T-helper 17 cell (primary cell): Measurements from ENCODE around the gene L3MBTL4. TPM values are rescaled to one million over a fixed set of nuclear protein-coding genes. Genes with fewer than 3 reads are reported as not detected.
"Not testable (repeated sequence)": the region's sequence is repeated elsewhere in the genome, so short reads cannot be mapped to it uniquely, and the experiment has no call there.

Source experiments
- ATAC-seq: fragments of 150-1000 bp; cut with Tn5 transposase; 2 replicates; pipeline ENCODE4 v1.10.0; 2021; ENCODE audit warnings: mild to moderate bottlenecking, moderate library complexity
- DNase-seq, 3 donors: peaks; one replicate each; pipeline versions ENCODE4 v3.0.0 to v3.0.0-alpha.2; 2020 to 2021
- H3K9me3 ChIP-seq: one replicate; pipeline ENCODE4 v1.7.0; 2013; ENCODE audit warnings: low read length, mild to moderate bottlenecking; ENCODE audit not compliant: control insufficient read depth, poor library complexity, severe bottlenecking
- H3K27ac Mint-ChIP-seq: one replicate; pipeline ENCODE4 v1.8.0; 2022; ENCODE audit warnings: mild to moderate bottlenecking, moderate library complexity, mixed read lengths
- H3K27me3 Mint-ChIP-seq: one replicate; pipeline ENCODE4 v1.8.0; 2022; ENCODE audit warnings: mixed read lengths
- H3K36me3 Mint-ChIP-seq: one replicate; pipeline ENCODE4 v1.8.0; 2022; ENCODE audit warnings: low read depth, mixed read lengths
- H3K4me1 Mint-ChIP-seq: one replicate; pipeline ENCODE4 v1.8.0; 2022; ENCODE audit warnings: mild to moderate bottlenecking, mixed read lengths
- H3K4me3 Mint-ChIP-seq: one replicate; pipeline ENCODE4 v1.8.0; 2022; ENCODE audit warnings: mild to moderate bottlenecking, moderate library complexity, mixed read lengths
- total RNA-seq, 4 donors: library from RNA in 2 of 4; stranded (reverse) in 2 of 4; gene quantifications; one replicate each; pipeline ENCODE4 v1.2.3 and lab custom pipeline; 2022 to 2026

Gene L3MBTL4
- total RNA-seq, 2 donors from 2014 or later = 0.18 to 0.80 TPM

- Mint-ChIP-seq H3K36me3 (no peaks in the 10 kb centered on the region), H3K27ac (no peak overlapping the region), H3K4me1 (no peaks in the 10 kb centered on the region), H3K4me3 (no peak overlapping the region), H3K27me3 (no peaks in the 10 kb centered on the region)
- no peak for DNase-seq
- ATAC-seq = no peak
- no peaks in the 10 kb centered on the region for H3K9me3 ChIP-seq
Measured at GRCh38 chr18:6423289-6423688, 8.6 kb upstream of the L3MBTL4 start.

- no peak overlapping the region for H3K4me3 Mint-ChIP-seq
- H3K4me1 Mint-ChIP-seq = no peaks in the 10 kb centered on the region
- H3K27me3 Mint-ChIP-seq = peaks cover 16% of the 10 kb centered on the region
- peaks cover 3% of the 10 kb centered on the region for H3K36me3 Mint-ChIP-seq
- peak; percentile 73 for ATAC-seq
- no peak overlapping the region for H3K27ac Mint-ChIP-seq
- no peaks in the 10 kb centered on the region for H3K9me3 ChIP-seq
- DNase-seq = no peak
Measured at GRCh38 chr18:6414118-6414722, 491 bp downstream of the L3MBTL4 start.

GRCh38 chr18:6413579-6414117 lies 1.1 kb downstream of the L3MBTL4 start:
- ATAC-seq (no peak), DNase-seq (no peak)
- peaks cover 16% of the 10 kb centered on the region for H3K27me3 Mint-ChIP-seq
- H3K9me3 ChIP-seq = no peaks in the 10 kb centered on the region
- no peak overlapping the region for H3K27ac Mint-ChIP-seq
- peak overlapping the region; percentile 0 for H3K4me3 Mint-ChIP-seq
- H3K36me3 Mint-ChIP-seq = peaks cover 3% of the 10 kb centered on the region
- H3K4me1 Mint-ChIP-seq = no peaks in the 10 kb centered on the region

- no peak overlapping the region for H3K27ac Mint-ChIP-seq
Measured at GRCh38 chr18:6412933-6413472, 1.7 kb downstream of the L3MBTL4 start.

GRCh38 chr18:6411382-6411781 lies 3.3 kb downstream of the L3MBTL4 start:
- H3K4me3 Mint-ChIP-seq = no peak overlapping the region
- no peak for ATAC-seq
- no peak for DNase-seq
- no peak overlapping the region for H3K27ac Mint-ChIP-seq
- no peaks in the 10 kb centered on the region for H3K9me3 ChIP-seq
- peaks cover 3% of the 10 kb centered on the region for H3K36me3 Mint-ChIP-seq
- peaks cover 16% of the 10 kb centered on the region for H3K27me3 Mint-ChIP-seq
- no peaks in the 10 kb centered on the region for H3K4me1 Mint-ChIP-seq

More at GRCh38 chr18:6412933-6413472, 1.7 kb downstream of the L3MBTL4 start:
- H3K4me1 Mint-ChIP-seq = no peaks in the 10 kb centered on the region
- no peaks in the 10 kb centered on the region for H3K9me3 ChIP-seq
- ATAC-seq = no peak
- peak overlapping the region; percentile 0 for H3K4me3 Mint-ChIP-seq
- H3K27me3 Mint-ChIP-seq = peaks cover 16% of the 10 kb centered on the region
- peaks cover 3% of the 10 kb centered on the region for H3K36me3 Mint-ChIP-seq
- DNase-seq = no peak

- no peak for DNase-seq
- Mint-ChIP-seq H3K36me3 (no peaks in the 10 kb centered on the region), H3K4me3 (no peak overlapping the region), H3K27ac (no peak overlapping the region), H3K4me1 (no peaks in the 10 kb centered on the region), H3K27me3 (peaks cover 7% of the 10 kb centered on the region)
- ATAC-seq = no peak
- H3K9me3 ChIP-seq = no peaks in the 10 kb centered on the region
Measured at GRCh38 chr18:6409933-6410332, 4.8 kb downstream of the L3MBTL4 start.

GRCh38 chr18:6408543-6408942 lies 6.2 kb downstream of the L3MBTL4 start:
- H3K27me3 Mint-ChIP-seq, H3K36me3 Mint-ChIP-seq, H3K9me3 ChIP-seq, H3K27ac Mint-ChIP-seq, H3K4me1 Mint-ChIP-seq, DNase-seq, H3K4me3 Mint-ChIP-seq, ATAC-seq: not testable (repeated sequence)

GRCh38 chr18:6406910-6407470 lies 7.7 kb downstream of the L3MBTL4 start:
- Mint-ChIP-seq H3K36me3 (no peaks in the 10 kb centered on the region), H3K4me1 (no peaks in the 10 kb centered on the region), H3K27me3 (no peaks in the 10 kb centered on the region), H3K27ac (no peak overlapping the region), H3K4me3 (no peak overlapping the region)
- no peak for ATAC-seq
- no peak for DNase-seq
- no peaks in the 10 kb centered on the region for H3K9me3 ChIP-seq

GRCh38 chr18:6406075-6406909 lies 8.4 kb downstream of the L3MBTL4 start:
- no peaks in the 10 kb centered on the region for H3K4me1 Mint-ChIP-seq
- no peak overlapping the region for H3K4me3 Mint-ChIP-seq
- peak; percentile 21 for ATAC-seq
- H3K36me3 Mint-ChIP-seq = no peaks in the 10 kb centered on the region
- no peaks in the 10 kb centered on the region for H3K27me3 Mint-ChIP-seq
- no peak overlapping the region for H3K27ac Mint-ChIP-seq
- no peak for DNase-seq
- H3K9me3 ChIP-seq = no peaks in the 10 kb centered on the region

- H3K27me3 Mint-ChIP-seq = no peaks in the 10 kb centered on the region
- no peaks in the 10 kb centered on the region for H3K9me3 ChIP-seq
- H3K36me3 Mint-ChIP-seq = no peaks in the 10 kb centered on the region
- H3K4me3 Mint-ChIP-seq = no peak overlapping the region
- H3K27ac Mint-ChIP-seq = no peak overlapping the region
- no peaks in the 10 kb centered on the region for H3K4me1 Mint-ChIP-seq
- no peak for DNase-seq
- ATAC-seq = no peak
Measured at GRCh38 chr18:6405237-6406074, 9.3 kb downstream of the L3MBTL4 start.

GRCh38 chr18:6404834-6405233 lies 9.9 kb downstream of the L3MBTL4 start:
- no peak for ATAC-seq
- no peak for DNase-seq
- Mint-ChIP-seq H3K4me3 (no peak overlapping the region), H3K27me3 (no peaks in the 10 kb centered on the region), H3K4me1 (no peaks in the 10 kb centered on the region), H3K36me3 (no peaks in the 10 kb centered on the region), H3K27ac (no peak overlapping the region)
- H3K9me3 ChIP-seq = no peaks in the 10 kb centered on the region

GRCh38 chr18:6401687-6402086 lies 13.0 kb downstream of the L3MBTL4 start:
- Mint-ChIP-seq H3K36me3 (no peaks in the 10 kb centered on the region), H3K27ac (no peak overlapping the region), H3K27me3 (no peaks in the 10 kb centered on the region), H3K4me1 (no peaks in the 10 kb centered on the region), H3K4me3 (no peak overlapping the region)
- no peaks in the 10 kb centered on the region for H3K9me3 ChIP-seq
- ATAC-seq (no peak), DNase-seq (no peak)
